NCI-H82 treated with DMSO at 0.1 percent for 48 hours (cell line): Measurements from ENCODE around the gene ASB6.
"Not testable (repeated sequence)": the region's sequence is repeated elsewhere in the genome, so short reads cannot be mapped to it uniquely, and the experiment has no call there.

ENCODE experiments used
- DNase-seq: peaks from one replicate; lab custom pipeline; 2025; ENCODE audit not compliant: unreplicated experiment; lab: John Stamatoyannopoulos, UW

ASB6 gene

DNA sequence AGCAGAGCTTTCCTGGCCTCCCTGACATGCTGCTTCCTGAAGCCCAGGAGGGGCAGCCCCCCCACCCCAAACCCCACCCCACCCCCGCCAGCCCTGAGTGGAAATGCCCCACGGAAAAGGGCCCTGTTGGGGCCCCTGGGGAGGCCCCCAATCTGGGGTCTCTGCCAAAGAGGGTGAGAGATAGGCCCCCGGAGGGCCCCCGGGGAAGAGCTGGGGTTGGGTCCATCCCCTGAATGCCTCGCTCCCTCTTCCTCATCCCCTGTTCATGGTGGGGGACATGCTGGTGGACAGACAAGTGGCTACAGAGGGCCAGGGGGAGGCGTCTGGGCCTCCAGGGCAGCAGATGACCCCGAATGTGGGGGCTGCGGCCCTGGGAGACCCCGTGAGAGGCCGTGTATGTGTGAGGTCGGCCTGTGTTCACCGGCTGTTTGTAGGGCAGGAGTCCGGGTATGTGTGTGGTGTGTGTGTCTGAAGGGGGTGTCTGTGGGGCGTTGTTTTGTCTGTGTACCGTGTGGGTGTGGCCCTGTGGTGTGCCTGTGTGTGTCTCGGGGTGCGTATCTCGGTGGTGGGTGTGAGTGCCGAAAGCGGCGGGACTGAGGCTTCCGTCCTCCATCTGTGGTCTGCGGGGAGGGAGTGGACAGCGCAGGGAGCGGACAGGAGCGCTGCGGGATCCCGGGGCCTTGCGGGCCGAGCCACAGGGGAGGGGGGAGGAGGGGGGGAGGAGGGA is 32.3 kb downstream of the ASB6 start:
- DNase-seq = no peak

DNA sequence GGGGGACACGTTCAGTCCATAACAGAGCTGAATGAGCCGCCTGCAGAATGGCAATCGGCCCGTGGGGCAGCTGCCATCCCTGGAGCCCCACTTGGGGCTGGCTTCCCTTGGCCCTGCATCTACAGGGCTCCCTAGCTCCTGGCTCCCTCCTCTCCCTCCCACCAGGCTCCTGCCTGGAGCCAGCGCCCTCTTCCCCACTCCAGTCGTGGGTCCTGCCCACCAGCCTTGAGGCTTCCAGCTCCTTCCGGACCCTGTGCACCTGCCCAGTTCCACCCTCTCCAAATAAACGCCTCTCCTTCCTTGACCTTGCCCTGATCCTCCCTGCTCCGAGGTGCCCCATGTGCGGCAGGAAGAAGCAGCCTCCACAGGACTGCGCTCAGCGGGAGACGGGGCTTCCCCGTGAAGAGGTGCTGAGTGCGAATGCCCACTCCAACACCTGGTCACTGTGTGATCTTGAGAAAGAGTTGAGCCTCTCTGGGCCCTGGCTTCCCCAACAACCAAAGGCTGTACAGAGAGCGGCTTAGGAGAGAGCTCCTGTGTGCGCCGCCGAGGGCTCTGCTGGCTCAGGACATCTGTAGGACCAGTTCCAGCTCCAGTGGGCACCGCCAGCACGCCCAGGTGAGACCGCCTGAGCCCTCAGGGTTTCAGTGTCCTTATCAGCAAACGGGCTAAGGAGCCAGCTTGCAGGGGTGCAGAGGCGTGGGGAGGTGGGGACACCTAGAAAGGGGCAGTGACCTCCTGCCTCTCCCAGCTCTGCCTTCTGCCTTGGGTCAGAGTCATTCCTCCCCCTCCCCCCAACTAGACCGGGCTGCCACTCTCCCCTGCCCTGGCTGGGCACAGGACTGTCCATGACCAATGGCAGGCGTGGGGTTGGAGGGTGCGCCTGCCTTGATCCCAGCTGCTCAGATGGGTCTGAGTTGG is 33.1 kb downstream of the ASB6 start:
- DNase-seq = no peak

- no peak for DNase-seq
These were observed 34.9 kb downstream of the ASB6 start for GRCh38 chr9:129607027-129607387.

DNA sequence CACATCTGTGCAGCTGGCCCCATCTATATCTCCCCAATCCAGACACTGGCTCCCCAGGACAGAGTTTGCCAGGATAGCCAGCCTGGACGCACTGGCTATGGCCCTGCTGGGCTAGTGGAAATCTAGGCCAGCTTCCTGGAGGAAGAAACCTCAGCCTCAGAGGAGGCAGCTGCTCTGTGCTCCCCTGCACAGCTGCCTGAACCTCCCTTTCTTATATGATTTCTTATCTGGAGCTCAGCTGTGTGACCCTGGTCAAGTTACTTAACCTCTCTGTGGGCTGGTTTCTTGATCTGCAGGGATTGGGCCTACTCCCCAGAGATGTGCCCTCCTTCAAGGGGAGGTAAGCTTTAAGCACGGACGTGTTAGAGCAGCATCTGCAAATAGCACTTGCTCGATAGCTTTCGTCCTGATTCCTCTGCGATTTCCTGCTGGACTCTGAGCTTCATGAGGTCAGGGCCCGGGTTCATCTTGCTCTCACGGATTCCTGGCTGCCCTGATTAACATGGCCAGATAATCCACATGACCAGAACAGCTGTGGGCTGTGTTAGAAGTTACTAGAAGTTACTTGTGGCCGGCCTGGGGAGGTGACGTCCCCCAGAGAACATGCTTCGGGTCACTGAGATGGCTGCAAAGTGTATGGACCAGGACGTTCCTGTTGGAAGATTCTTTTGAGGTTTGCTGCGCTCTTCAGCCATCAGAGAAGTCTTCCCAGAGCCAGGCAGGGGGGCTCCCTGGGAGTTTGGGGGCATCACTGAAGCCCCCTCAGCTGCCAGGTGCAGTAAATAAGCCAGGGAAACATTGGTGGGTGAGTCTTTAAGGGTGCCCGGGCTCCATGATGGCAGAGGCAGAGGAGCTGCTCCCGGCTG is 35.6 kb downstream of the ASB6 start:
- DNase-seq = no peak

- no peak for DNase-seq
These were observed 37.2 kb downstream of the ASB6 start for GRCh38 chr9:129604766-129605163.

DNA sequence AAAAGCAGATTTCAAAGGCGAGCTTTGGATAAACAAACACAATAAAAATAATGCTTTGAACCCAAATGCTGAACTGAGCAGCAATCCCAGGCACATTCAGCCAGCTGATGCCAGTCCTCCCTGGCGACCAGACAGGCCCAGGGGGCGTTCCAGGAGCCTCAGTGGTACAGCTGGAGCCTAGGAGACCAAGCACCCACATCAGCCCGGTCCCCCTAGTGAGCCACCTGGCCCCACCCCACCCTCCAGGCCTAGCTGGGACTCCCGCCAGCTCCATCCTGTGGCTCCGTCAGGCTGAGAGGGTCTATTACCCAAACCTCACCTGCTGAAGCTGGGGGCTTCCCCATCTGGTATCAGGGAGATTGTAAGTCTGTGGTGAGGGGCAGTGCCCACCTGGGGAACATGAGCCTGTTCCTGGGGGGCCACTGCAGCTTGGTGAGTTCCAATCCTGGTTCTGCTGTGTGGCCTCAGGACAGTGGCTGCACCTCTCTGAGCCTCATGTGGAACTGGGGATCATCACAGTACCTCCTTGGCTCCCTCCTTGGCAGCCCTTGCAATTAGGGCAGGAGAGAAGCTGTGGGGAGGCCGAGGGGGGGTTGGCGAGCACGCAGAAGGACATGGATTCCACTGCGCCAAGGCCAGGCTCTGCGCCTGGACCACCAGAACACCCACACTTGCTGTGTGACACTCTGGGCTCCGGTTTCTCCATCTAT is 37.7 kb downstream of the ASB6 start:
- DNase-seq = no peak

DNA sequence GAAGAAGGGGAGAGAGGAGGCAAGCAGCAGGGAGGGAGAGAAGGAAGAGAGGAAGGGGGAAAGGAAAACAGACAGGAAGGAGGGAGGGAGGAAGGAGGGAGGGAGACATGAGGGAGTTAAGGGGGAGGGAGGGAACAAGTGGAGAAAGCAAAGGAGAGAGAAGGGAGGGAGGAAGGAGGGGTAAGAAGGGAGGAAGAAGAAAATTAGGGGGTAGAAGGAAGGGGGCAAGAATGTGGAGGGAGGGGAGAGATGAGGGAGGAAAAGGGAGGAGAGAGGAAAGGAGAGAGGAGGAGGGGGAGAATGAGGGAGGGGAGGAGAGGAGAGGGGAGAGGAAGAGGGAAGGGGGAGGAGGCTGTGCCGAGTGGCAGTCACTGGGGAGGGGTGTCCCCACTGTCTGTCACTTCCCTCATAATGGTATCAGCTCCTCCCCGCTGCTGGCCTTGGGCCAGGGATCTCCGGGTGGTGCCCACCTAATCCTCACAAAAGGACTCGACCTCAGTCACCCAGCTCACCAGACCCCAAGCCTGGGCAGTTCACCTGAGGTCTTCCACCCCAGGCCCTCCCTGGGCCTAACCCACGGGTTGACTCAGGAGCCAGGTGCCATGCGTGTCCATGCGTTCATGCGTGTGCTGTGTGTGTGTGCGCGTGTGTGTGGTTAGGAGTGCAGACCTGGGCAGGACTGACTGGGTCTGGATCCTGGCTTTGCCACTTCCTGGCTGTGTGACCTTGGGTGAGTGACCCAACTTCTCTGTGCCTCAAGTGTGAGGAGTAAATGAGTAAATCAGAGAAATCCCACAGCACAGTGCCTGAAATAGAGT is 39.1 kb downstream of the ASB6 start:
- DNase-seq = peak; percentile 75

DNA sequence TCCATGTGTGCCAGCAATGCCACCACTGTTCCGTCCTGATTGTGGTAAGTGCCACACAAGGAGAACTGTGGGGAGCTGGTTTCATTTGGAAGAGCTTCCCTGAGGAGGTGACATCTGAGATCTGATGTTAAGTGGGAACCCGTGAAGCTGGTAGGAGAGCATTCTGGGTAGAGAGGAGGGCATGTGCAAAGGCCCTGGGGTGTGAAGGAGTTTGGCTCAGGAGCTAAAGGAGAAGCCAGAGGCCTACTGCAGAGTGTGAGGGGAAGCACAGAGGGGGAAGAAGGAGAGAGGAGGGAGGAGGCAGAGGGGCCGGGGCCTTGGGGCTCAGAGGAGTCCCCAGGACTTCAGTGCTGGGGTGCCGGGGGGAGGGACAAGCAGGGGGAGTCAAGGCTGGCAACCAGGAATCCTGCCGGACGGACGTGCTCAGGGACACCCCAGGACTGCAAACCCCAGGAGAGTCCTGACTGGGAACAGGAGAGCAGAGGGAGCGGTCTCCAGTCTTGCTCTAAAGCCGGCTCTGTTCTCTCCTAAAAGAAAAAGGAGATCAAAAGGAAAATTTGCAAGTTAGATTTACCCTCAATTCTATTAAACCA is 40.8 kb downstream of the ASB6 start:
- no peak for DNase-seq

DNA sequence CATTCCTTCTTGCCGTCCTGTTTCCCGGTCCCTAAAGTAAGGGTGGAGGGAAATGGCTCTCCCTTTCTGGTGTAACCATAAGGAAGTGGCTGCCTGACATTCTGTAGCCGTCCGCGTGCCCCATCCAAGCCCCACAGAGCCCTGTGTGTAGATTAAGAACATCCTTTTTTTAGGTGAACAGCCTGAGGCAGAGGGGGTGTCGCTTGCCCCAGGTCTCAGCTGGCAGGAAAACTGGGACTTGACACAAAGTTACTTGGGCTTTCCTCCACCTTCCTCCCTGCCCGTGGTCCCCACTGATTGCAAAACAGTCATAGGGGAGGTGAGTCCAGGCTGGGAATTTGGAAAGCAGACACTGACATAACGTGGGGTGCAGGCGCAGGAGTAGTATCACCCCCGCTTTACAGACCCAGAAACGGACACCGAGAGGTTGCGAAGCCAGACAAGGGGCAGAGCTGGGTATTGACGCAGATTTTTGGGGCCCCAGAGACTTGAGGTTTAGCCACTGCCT is 43.8 kb downstream of the ASB6 start:
- no peak for DNase-seq

DNA sequence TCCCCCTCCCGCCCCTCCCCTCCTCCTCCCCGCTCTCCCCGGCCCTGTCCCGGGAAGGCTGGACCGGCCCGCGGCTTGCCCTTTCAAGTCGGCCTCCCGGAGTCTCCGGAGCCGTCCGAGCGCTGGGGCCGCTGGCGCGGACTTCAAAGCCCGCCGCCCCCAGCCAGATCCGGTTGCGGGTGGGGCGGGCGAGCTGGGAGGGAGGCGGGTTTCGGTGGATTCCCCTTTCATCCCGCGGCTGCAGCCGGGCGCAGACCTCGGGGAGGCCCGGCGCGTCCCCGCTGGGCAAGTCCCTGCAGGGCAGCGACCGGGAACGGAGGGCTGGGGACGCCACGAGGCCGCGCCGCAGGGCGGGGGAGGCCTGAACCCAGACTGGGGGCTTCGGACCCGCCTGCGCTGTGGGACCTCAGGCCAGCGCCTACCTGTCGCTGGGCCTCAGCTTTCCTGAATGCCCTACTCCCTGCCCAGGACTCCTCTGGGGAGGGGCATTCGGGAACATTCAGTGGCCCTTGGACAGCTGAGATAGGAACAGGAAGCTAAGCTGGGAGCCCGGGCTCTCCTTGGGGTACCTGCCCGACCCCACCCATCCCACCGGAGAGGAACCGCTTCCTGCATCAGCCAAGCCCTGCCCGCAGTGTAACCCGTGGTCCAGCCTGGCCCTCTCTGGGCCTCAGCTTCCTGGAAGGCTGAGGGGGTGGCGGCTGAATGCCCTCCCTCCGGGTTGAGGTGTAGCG is 44.4 kb downstream of the ASB6 start:
- DNase-seq = no peak

DNA sequence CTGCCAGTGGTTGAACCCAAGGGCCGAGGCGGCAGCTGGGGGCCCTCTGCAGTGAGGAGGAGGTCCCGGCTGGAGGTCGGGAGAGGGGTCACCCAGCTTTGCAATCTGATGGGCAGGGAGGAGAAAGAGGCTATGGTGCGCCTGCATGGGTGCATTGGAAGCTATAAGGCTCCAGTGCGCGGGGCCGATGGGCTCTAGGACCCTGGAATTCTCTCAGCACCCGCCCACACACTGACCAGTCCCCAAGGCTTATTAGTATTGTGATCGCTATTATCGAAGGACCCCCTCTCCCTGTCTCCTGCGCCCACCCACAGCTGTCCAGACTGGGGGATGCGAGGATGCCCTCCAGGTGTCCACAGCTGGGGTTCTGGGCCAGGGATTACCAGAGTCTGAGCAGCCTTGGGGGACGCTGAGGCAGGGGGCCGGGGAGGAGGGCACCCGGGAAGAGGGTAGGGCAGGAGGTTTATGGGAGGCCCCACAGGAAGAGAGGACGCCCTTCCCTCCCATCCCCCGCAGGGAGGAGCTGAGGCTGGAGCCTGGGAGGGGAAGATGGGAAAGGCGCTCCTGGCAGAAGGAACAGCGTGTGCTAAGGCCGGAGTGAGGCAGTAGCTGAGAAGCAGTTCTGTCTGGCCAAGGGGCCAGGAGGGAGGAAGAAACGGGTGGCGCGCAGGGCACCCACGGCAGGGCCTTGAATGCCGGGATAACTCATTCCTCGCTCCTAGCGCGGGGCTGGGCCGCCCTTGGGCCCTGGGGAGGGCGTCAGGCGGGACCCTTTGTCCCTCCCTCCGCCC is 45.2 kb downstream of the ASB6 start:
- DNase-seq = no peak

DNA sequence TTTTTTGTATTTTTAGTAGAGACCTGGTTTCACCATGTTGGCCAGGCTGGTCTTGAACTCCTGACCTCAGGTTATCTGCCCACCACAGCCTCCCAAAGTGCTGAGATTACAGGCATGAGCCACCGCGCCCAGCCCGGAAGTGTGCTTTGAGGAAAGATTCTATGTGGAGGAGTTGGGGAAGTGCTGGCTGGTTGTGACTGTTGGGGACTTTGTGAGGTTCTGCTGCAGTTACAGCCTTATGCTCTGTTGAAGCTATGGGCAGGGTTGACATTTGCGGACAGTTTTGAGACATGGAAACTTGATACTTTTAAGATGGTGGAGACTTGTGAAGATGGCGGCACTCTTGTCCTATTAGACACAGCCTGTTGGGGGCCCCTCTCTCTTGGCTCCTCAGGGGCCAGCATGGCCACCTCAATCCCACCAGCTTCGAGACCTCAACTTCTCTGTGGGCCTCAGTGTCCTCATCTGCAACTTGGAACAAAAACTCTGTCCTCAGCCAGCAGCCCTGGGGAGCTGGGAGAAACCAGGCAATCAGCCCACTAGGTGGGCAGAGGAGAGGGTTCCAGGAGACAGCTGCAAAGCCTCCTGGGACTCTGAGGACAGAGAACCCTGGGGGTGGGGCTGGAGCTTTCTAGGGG is 45.9 kb downstream of the ASB6 start:
- no peak for DNase-seq

DNA sequence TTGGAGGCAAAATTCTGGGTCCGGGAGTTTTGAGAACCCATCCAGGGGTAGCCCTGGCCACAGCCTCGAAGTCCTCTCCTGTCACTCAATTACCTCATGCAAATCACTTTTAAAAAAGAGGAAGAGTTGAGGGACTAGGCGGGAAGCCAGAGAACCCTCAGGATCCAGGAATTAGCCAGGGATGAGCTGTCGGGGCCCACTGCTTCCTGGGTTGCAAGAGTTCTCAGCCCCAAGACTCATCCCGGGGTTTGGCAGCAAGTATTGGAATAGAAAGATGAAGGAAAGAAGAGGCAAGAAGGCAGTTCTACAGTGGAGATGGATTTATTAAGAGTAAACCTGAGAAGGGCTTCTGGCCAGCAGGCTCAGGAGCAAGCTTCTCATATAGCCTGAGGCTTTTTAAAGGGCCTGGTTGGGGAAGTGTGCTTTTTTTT is 46.6 kb downstream of the ASB6 start:
- DNase-seq = no peak

- no peak for DNase-seq
These were observed 47.3 kb downstream of the ASB6 start for GRCh38 chr9:129594632-129595031.

- DNase-seq = not testable (repeated sequence)
These were observed 49.2 kb downstream of the ASB6 start for GRCh38 chr9:129592790-129593189.

DNA sequence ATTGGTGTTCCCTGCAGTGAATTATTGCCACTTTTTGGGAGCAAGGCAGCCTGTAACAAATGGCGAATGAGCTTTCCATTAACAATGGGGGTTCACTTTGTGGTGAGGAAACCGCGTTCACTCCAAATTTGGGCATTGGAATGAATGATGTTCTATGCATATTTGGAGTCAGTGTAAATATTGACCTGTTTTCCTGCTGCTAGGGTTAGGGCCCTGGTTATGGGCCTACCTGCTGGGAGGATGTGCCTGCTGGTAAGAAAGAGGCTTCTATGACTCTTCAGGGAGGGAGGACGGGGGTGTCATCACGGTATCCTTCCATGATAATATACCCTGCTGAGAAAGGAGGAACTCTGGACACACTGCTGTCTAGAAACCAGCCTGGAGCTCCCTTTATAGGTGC is 50.0 kb downstream of the ASB6 start:
- no peak for DNase-seq

DNA sequence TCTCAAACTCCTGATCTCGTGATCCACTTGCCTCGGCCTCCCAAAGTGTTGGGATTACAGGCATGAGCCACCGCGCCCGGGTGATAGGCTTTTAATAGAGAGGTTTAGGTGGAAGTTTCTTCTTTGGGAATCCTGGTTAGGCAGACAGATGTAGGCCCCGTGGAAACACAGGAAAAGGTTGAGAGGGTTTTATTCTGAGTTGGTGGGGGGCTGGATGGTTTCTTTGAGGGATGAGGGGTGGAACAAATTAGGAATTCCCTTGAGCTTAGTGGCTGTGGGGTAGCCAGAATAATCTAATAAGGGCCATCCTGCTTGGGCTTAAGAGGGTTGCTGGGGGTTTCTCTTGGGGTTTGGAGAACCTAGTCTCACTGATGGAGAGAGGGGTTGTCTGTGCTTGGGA is 51.5 kb downstream of the ASB6 start:
- DNase-seq = peak; percentile 28
